Tongue (tissue), 3 donors: ENCODE data around the gene SMARCD2. TPM values are rescaled to one million over a fixed set of nuclear protein-coding genes. Genes with fewer than 3 reads are reported as not detected.
"Not testable (repeated sequence)": the region's sequence is repeated elsewhere in the genome, so short reads cannot be mapped to it uniquely, and the experiment has no call there.

Experiments
- DNase-seq: peaks from one replicate; pipeline ENCODE4 v3.0.0-alpha.2; 2015
- small RNA-seq: library from RNA; depleted of rRNA; stranded (forward); fragments of <200 nt; gene quantifications from one replicate; pipeline ENCODE3, GENCODE V24; 2014; ENCODE audit warnings: low replicate concordance
- total RNA-seq: library from RNA; depleted of rRNA; stranded (reverse); fragments of >200 nt; gene quantifications from one replicate; pipeline ENCODE4 v1.2.3, GENCODE V29; 2014

SMARCD2 gene
- total RNA-seq, 1 donor from 2014 or later = 69.4 TPM

GRCh38 chr17:63800783-63801182, 41.7 kb downstream of the SMARCD2 start:
- no peak for DNase-seq

- no peak for DNase-seq
Measured at GRCh38 chr17:63798572-63799106, 43.8 kb downstream of the SMARCD2 start.

GRCh38 chr17:63796375-63796774, 46.1 kb downstream of the SMARCD2 start:
- DNase-seq = not testable (repeated sequence)

DNA sequence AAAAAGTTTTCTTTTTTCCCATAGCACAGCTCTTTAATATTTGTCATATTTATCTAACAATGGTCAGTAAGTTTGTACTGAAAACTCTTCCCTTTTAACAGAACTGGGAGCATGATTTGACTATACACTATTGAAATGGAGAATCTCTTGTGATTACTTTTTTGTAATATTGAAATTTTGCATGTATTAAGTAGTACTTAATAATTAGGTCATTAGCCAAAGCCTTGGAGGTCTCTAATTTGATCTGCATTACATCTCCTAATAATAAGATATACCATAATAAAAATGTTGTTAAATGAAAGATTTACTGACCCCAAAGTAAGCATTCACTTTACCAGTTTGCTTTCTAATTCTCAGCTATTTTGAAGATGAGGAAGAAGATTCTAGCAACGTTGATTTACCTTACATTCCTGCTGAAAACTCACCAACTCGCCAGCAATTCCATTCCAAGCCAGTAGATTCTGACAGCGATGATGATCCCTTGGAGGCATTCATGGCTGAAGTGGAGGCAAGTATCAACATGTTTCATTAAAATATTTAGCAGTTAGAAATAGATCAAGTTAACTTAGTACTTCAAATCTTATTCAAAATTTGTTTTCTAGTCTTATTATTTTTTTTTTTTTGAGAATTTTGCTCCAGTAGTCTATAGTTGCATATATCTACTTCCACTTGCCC, 50.3 kb downstream of the SMARCD2 start:
- DNase-seq = no peak

- DNase-seq = no peak
Measured at GRCh38 chr17:63790057-63790456, 52.4 kb downstream of the SMARCD2 start.

DNA sequence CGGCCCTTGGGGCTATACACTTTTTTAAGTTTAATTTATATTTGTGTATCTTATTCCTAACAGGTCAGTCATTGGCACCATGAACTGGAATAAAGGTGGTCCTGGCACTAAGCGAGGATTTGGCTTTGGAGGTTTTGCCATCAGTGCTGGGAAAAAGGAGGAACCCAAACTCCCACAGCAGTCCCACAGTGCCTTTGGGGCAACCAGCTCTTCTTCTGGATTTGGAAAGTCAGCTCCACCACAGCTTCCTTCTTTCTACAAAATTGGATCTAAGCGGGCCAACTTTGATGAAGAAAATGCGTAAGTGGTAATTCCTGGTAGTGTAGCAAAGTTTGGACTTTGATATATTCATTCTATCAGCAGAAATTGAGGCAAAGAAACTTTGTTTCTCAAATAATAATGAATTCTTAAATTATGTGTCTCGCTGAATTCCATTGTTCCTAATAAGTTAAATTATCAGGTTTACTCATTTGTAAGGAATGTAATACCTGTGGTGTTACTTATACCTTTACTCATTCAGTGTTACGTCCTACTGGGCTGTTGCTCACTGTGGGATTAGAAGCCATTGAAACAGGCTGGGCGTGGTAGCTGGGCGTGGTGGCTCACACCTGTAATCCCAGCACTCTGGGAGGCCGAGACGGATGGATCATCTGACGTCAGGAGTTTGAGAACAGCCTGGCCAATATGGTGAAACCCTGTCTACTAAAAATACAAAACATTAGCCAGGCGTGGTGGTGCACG, 55.3 kb downstream of the SMARCD2 start:
- no peak for DNase-seq

DNA sequence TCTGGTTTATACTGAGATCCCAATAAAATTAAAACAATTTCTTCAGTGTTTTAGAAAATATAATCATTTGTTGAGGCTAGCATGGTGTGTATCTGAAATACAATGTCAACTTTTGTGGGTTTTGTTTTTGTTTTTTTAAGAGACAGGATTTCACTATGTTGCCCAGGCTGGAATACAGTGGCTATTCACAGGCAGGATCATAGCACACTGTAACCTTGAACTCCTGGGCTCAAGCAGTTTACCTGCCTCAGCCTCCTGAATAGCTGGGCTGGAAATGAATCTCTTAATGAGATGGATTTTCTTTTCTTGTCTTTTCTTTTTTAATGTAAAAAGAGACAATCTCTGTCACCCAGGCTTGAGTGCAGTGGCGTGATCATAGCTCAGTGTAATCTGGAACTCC, 56.4 kb downstream of the SMARCD2 start:
- DNase-seq = no peak

- DNase-seq = no peak
Measured at GRCh38 chr17:63785556-63785955, 56.9 kb downstream of the SMARCD2 start.

GRCh38 chr17:63783522-63783921, 59.0 kb downstream of the SMARCD2 start:
- DNase-seq = no peak

Small RNA genes within 50 kb of the gene (small RNA-seq; reads per million reads assigned to genes)
- not detected for gene AC040958.1

Other genes with a start within 250 kb of the SMARCD2 start
- gene TACO1, start 241.8 kb downstream of the SMARCD2 start, total RNA-seq = 13.6 TPM
- gene MAP3K3, start 220.3 kb downstream of the SMARCD2 start, total RNA-seq = 49.0 TPM
- gene LIMD2, start 142.6 kb downstream of the SMARCD2 start, total RNA-seq = 9.9 TPM
- gene STRADA, start 100.9 kb downstream of the SMARCD2 start, total RNA-seq = 23.9 TPM
- 102 TPM for gene CCDC47, start 69.1 kb downstream of the SMARCD2 start, total RNA-seq
- gene DDX42, start 68.5 kb downstream of the SMARCD2 start, total RNA-seq = 105 TPM
- 47.2 TPM for gene PSMC5, start 15.3 kb downstream of the SMARCD2 start, total RNA-seq
- 42.9 TPM for gene FTSJ3, start 15.0 kb downstream of the SMARCD2 start, total RNA-seq
- gene CSH2, start 31.0 kb upstream of the SMARCD2 start, total RNA-seq = not detected
- not detected for gene GH2, start 39.3 kb upstream of the SMARCD2 start, total RNA-seq
- not detected for gene CSH1, start 53.9 kb upstream of the SMARCD2 start, total RNA-seq
- not detected for gene CSHL1, start 68.6 kb upstream of the SMARCD2 start, total RNA-seq
- not detected for gene GH1, start 76.2 kb upstream of the SMARCD2 start, total RNA-seq
- gene CD79B, start 89.6 kb upstream of the SMARCD2 start, total RNA-seq = 7.7 TPM
- gene SCN4A, start 130.2 kb upstream of the SMARCD2 start, total RNA-seq = 46.2 TPM
- 1.3 TPM for gene PRR29, start 155.7 kb upstream of the SMARCD2 start, total RNA-seq
- gene ICAM2, start 177.9 kb upstream of the SMARCD2 start, total RNA-seq = 49.1 TPM